ENCODE data around the gene PDE9A. TPM values are rescaled to one million over a fixed set of nuclear protein-coding genes. Genes with fewer than 3 reads are reported as not detected.
"Not testable (repeated sequence)": the region's sequence is repeated elsewhere in the genome, so short reads cannot be mapped to it uniquely, and the experiment has no call there.

PDE9A gene
- total RNA-seq, 1 donor from 2014 or later, result 3.4 TPM

- no peak for DNase-seq
Observed at GRCh38 chr21:42690586-42690985, 37.2 kb downstream of the PDE9A start.

DNA sequence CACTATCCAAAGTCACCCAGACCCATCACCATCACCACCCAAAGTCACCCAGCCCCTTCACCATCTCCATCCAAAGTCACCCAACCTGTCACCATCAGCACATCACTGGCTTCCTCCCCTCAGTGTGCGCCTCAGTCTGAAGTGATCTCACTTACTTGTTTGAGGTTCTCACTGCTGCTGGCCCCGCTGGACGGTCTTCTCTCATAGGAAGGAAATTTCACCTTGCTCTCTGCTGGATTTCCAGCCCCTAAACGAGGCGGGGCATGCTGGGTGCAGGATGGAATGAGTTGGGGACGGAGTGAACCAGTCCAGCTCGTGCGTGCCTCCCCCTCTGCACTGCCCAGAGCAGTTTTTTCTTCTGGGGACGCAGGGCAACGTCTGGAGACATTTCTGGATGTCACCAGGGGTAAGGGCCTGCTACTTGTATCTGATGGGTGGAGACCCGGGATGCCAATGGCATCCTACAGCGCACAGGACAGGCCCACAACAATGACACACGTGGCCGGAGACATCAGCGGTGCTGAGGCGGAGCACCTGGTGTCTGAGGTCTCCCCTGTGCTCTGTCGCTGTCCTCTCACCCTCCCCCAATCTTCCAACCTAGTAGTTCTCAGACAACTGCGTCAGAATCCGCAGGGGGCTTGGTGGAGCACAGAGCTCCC lies 38.6 kb downstream of the PDE9A start:
- DNase-seq, result no peak

DNA sequence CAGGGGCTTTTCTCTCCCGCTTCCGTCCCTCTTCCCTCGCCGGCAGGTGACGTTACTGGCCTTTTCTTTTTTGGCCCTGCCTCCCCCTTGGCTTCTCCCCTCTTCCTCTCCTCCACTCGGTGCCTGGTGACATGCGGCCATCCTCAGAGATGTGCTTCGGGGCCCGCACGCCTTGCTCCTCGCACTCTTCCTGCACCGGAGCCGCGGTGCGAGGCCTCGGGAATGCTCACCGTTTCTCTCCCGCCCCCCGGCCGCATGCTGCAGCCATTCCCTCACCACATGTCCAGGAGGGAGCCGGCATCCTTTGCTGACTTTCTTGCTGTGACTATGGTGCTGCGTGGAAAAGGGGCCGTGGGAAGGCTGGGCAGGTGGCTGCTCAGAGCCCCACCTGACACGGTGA lies 39.3 kb downstream of the PDE9A start:
- no peak for DNase-seq

DNA sequence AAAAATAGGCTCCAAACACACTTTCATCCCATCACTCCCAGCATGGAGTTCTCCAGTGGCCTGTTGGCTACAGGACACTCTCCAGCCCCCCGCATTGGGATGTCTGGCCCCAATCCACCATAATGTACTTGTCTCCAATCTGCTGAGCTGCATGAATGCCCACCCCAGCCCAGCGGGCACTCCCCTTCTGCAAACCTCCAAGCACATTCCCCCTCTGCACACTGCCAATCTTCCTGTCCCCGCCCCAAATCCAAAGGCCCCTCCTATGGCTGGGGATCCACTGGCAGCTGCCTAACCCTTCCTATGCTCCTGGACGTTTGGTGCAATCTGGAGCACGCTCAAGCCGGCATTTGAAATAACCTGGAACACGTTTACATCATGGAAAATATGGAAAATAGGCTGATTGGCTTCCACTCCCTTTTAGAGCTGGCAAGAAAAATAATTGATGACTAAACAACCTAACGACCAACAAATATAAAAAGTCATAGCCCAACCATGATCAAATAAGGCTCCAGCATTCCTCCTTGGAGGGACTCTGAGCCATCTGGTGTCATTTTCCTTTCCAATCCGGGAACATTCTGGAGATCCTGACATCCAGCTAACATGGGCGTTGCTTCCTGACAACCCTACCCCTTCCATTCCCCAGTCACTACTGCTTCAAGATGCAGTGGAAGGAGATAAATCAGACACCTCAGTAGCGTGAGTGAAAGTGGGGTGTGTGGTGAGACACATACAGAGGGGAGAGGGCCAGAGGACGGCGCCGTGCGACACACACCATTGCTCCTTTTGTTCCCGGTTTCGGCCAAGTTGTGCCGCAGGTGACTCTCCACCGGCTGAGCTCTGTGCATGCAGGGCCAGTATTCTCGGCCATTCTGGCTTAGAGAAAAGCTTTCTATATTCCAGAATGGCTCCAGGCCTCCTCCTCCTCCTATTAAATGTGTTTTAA lies 41.6 kb downstream of the PDE9A start:
- DNase-seq, result no peak

DNA sequence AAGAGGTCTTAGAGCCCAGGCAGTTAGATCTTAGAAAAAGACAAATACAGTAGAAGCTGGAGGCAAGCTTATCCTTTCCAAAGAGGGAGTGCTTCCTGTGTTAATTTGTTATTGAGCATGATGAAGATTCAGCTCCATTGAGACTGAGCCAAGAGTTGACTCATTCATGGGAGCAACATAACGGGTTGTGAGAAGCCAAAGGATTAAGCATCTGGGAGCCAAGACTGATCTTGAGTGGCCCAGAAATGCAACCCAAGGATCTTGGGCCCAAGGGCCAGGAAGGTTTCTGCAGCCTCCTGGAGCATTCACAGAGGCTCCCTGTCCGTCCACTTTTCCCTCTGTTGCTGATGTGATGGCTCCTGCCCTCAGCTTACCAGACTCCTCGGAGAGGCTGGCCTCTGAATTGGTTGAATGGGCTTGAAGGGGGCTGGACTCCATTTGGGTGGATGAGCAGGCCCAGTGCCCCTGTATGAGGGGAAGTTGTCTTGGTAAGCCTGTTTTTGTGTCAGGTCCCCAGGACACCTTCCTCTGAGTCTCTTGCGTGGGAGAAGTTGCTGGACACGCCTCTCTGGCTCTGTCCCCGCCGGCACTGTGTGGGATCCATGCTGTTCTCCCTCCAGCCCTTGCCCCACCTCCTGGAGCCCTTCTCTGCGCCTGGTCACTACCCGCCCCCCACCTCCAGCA lies 42.4 kb downstream of the PDE9A start:
- DNase-seq, result no peak

- no peak for DNase-seq
Observed at GRCh38 chr21:42696501-42697040, 43.1 kb downstream of the PDE9A start.

- DNase-seq, result no peak
Observed at GRCh38 chr21:42698733-42699132, 45.3 kb downstream of the PDE9A start.

GRCh38 chr21:42699196-42699595 lies 45.8 kb downstream of the PDE9A start:
- DNase-seq, result no peak

DNA sequence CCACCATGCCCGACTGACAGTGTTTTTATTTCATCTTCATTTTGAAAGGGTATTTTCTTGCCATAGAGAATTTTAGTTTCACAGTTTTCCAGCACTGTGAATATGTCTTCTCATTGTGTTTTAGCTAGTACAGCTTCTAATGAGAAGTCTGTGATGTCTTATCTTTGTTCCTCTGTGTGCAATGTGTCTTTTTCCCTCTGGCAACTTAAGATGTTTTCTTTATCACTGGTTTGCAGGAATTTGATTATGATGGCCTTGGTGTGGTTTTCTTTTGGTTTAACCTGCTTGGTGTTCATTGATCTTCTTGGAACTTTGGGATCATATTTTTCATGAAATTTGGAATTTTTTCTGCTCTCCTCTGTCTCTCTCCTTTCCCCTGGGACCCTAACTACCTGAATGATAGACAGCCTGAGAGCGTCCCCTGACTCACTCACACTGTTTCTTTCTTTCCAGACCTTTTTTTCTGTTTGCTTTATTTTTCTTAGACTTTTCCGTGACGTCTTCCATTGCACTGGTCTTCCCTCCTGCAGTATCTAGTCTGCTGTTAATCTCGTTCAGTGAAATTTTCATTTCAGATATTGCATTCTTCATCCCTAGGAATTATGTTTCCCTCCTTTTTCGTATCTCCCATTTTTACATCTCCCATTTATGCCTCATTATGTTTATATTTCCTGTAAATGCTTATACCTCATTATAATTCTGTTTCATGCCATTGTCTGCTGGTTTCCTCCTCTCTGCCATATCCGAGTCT lies 48.5 kb downstream of the PDE9A start:
- DNase-seq, result no peak

GRCh38 chr21:42702720-42703119 lies 49.3 kb downstream of the PDE9A start:
- DNase-seq, result no peak

- no peak for DNase-seq
Observed at GRCh38 chr21:42703136-42703908, 49.9 kb downstream of the PDE9A start.

DNA sequence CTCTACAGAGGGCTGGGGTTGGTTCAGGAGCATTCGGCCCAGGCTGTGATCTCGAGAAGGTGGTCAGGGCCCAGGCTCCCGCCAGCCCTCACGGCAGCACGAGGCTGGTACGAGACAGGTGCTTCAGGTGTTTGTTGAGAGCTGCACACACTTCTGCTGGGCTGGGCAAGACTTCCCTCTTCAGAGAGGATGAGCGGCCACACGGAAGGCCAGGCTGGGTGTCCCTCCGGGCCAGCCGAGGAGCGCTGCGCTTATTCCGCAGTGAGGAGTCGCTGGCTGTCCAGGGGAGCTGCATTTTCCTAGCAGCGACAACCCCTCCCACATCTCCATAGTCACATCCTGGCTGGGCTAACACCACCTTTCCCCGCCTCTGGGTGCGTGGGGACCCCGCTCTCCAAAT lies 50.5 kb downstream of the PDE9A start:
- no peak for DNase-seq

DNA sequence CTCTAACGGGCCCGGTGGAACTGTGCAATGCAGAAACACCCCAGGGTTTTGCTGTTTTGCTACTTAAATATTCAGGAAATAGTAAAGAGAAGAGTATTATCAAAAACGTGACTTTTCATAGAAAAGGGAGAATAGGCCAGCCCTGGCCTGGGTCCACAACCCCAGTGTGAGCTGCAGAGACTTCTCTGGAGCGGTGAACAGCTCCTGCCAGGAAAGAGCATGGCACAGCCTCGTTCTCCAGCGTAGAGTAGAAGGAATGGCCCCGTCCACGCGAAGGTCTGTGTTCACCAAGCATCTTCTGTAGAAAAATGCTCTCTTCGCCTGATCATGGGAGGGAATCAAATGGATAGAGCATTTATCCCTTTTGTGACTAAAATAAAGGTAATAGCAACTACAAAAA lies 51.4 kb downstream of the PDE9A start:
- no peak for DNase-seq

GRCh38 chr21:42705346-42705745 lies 51.9 kb downstream of the PDE9A start:
- DNase-seq, result no peak

GRCh38 chr21:42705746-42706374 lies 52.4 kb downstream of the PDE9A start:
- no peak for DNase-seq

DNA sequence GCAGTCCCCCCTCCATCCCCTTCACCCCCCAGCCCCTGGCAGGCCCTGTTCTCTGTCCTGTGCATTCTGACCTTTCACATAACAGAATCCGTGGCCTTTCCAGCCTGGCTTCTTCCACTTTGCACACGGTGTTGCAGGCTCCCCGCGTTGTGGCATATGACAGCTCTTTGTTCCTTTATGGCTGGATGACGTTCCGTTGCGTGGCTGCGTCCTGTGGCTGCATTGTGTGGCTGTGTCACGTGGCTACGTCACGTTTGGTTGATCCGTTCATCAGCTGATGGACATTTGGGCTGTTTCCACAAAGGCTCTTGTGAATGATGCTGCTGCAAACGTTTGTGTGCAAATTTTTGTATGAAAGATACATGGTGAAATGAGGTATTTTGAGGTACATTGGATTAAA lies 53.3 kb downstream of the PDE9A start:
- no peak for DNase-seq

- no peak for DNase-seq
Observed at GRCh38 chr21:42707207-42707830, 53.9 kb downstream of the PDE9A start.

- no peak for DNase-seq
Observed at GRCh38 chr21:42708107-42708506, 54.7 kb downstream of the PDE9A start.

DNA sequence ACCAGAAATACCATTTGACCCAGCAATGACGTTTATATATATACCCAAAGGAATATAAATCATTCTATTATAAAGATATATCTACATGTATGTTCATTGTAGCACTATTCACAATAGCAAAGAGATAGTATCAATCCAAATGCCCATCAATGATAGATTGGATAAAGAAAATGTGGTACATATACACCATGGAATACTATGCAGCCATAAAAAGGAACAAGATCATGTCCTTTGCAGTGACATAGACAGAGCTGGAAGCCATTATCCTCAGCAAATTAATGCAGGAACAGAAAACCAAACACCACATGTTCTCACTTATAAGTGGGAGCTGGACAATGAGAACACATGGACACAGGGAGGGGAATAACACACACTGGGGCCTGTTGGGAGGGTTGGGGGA lies 55.5 kb downstream of the PDE9A start:
- DNase-seq, result not testable (repeated sequence)

DNA sequence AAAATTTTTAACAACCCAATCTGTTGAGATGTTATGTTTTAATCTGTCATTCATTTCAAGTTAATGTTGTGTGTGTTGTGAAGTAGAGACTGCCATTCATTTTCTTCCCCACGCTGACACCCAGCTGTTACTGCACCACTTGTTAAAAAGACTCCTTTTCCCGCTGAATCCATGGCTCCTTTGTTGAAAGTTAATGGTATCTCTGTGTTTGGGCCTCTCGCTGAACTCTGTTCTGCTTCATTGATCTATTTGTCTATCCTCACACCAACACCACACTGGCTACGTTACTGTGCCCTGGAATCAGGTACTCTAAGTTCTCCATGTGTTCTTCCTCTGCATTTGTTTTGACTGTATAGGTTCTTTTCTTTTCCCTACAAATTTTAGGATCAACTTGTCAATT lies 58.2 kb downstream of the PDE9A start:
- DNase-seq, result no peak
